Spleen (tissue), 7 donors: ENCODE measurements around the gene SLC35F6.

Experiments used
- POLR2A ChIP-seq, 3 donors: fragments of 450-650 bp; IDR thresholded peaks; one replicate each; pipeline ENCODE4 v1.5.1; 2017; ENCODE audit warnings: antibody characterized with exemption in 3 of 3, mild to moderate bottlenecking in 1 of 3
- POLR2AphosphoS5 ChIP-seq, 3 donors: sonication (generic); formaldehyde crosslinking; IDR thresholded peaks; one replicate each; pipeline ENCODE4 v1.5.1; 2017; ENCODE audit warnings: antibody characterized with exemption in 3 of 3
- TF ChIP-seq, protein P1 (sequence below), 11 experiments: fragments of 200-600 bp in 7 of 11; fragments of 450-650 bp in 4 of 11; sonication (generic) in 4 of 11; IDR thresholded peaks in 8 of 11; conservative IDR thresholded peaks in 3 of 11; 1 replicate in 7 of 11; 2 replicates in 4 of 11; pipeline versions ENCODE4 v1.4.0 to v1.8.0; 2016 to 2021; ENCODE audit warnings: antibody characterized with exemption in 11 of 11, inconsistent platforms in 4 of 11, mild to moderate bottlenecking in 1 of 11
- donor health status: DM: no; HTN: no; CAD: no; lungs with moderate emphysema.
- donor health status: DM: no; HTN: no; CAD: no.
- donor health status: DM: no; HTN: no; CAD: no.

DNA sequence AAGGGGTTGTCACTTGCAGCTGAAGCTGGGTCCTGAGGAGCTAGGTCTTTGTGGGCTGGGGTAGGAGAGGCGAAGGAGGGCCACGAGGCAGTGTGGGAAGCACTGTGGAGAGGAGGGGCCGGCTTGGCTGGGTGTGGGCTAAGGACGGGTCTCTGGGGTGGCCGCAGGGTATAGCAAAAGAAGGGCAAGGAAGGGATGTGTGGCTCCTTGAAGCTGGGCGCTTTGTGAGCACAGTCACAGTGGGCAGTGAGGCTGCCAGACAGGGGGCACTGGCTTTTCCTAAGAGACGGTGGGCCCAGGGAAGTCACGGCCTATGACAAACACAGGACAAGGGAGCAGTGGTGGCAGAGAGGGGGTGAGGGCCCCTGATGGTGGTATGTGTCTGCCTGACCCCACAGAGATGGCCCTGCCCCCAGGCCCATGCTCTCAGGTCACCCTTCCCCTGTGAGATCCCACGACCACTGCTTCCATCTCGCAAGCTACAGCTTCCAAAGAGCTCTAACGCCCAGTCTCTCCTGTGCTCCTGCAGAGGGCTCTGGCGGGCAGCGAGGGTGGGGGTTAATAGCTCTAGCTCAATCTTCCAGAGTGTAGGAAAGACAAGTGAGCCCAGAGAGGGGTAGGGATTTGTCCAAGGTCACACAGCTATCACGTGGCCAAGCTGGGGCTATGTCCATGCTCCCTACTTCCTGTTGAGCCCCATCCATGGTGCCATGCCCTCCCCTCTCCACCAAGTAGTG lies 39.1 kb upstream of the SLC35F6 start:
- TF ChIP-seq, protein P1, sequence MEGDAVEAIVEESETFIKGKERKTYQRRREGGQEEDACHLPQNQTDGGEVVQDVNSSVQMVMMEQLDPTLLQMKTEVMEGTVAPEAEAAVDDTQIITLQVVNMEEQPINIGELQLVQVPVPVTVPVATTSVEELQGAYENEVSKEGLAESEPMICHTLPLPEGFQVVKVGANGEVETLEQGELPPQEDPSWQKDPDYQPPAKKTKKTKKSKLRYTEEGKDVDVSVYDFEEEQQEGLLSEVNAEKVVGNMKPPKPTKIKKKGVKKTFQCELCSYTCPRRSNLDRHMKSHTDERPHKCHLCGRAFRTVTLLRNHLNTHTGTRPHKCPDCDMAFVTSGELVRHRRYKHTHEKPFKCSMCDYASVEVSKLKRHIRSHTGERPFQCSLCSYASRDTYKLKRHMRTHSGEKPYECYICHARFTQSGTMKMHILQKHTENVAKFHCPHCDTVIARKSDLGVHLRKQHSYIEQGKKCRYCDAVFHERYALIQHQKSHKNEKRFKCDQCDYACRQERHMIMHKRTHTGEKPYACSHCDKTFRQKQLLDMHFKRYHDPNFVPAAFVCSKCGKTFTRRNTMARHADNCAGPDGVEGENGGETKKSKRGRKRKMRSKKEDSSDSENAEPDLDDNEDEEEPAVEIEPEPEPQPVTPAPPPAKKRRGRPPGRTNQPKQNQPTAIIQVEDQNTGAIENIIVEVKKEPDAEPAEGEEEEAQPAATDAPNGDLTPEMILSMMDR (IDR thresholded peaks at IDR 0.05 in 8 of 11, conservative IDR thresholded peaks at IDR 0.05 in 3 of 11) = no peak
- TF ChIP-seq POLR2AphosphoS5 (IDR thresholded peaks at IDR 0.05) (no peak), POLR2A (IDR thresholded peaks at IDR 0.05) (no peak)
